ENCODE results near the gene RPS29. TPM values are rescaled to one million over a fixed set of nuclear protein-coding genes. Genes with fewer than 3 reads are reported as not detected.

The RPS29 gene
- total and polyA plus RNA-seq, 10 of the 15 experiments (the other 5 are each of a cell fraction or from before 2014, with no cell fraction given) = 2,685 to 10,815 (median 4,359) TPM

DNA sequence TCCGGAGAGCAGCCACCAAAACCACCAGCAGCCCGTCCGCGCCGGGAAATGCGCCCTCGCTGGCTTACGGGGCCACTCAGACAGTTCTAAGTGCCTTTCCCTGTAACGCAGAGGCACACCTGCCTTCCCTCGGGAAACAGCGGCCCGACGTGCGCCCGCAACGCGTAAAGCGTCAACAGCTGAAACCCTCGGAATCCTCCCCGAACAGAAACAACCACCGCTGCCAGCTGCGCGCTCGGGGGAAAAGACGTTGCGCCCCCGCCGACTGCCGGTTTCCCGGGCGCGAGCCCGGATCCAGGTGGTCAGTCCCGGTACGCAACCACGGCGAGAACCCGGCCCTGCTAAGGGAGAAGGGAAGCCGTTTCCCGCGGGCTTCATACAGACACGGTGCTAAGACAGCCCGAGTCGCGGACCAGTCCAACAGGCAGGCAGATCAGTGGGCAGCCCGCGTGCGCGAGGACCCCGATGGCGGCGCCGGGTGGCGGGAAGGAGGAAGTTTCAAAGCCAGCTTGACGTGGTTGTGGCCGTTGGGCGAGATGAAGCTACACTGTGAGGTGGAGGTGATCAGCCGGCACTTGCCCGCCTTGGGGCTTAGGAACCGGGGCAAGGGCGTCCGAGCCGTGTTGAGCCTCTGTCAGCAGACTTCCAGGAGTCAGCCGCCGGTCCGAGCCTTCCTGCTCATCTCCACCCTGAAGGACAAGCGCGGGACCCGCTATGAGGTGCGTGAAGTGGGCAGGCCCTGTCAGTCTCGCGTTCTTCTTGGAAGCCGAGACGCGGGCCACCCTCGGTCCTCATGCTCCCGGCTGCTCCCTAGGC, 12.5 kb upstream of the RPS29 start, which contains the start of gene LRR1 (continued):
- TF ChIP-seq EGR1 (IDR thresholded peaks at IDR 0.05; ENCODE audit: borderline replicate concordance in 1 of 2, low read depth in 2 of 2, low read length in 2 of 2) (no peak), CBX5 (IDR thresholded peaks at IDR 0.05; ENCODE audit: low read depth) (no peak), ATF7 (IDR thresholded peaks at IDR 0.05; ENCODE audit: low read depth) (peak; percentile 42; the same call in 1 of the 2 replicates), NR2F1 (conservative IDR thresholded peaks at IDR 0.05) (no peak), TBL1XR1 (IDR thresholded peaks at IDR 0.05; ENCODE audit: low read depth, low read length) (no peak), RAD51 (IDR thresholded peaks at IDR 0.05) (no peak), NFXL1 (IDR thresholded peaks at IDR 0.05; ENCODE audit: borderline replicate concordance) (no peak), PAX5 (IDR thresholded peaks at IDR 0.05; ENCODE audit: borderline replicate concordance, low read depth, low read length) (no peak; the same call in none of the 2 replicates)
- TF ChIP-seq, protein P1, sequence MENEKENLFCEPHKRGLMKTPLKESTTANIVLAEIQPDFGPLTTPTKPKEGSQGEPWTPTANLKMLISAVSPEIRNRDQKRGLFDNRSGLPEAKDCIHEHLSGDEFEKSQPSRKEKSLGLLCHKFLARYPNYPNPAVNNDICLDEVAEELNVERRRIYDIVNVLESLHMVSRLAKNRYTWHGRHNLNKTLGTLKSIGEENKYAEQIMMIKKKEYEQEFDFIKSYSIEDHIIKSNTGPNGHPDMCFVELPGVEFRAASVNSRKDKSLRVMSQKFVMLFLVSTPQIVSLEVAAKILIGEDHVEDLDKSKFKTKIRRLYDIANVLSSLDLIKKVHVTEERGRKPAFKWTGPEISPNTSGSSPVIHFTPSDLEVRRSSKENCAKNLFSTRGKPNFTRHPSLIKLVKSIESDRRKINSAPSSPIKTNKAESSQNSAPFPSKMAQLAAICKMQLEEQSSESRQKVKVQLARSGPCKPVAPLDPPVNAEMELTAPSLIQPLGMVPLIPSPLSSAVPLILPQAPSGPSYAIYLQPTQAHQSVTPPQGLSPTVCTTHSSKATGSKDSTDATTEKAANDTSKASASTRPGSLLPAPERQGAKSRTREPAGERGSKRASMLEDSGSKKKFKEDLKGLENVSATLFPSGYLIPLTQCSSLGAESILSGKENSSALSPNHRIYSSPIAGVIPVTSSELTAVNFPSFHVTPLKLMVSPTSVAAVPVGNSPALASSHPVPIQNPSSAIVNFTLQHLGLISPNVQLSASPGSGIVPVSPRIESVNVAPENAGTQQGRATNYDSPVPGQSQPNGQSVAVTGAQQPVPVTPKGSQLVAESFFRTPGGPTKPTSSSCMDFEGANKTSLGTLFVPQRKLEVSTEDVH (IDR thresholded peaks at IDR 0.05; ENCODE audit: low read depth, partially characterized antibody) = peak; percentile 80
- TF ChIP-seq, protein P2, sequence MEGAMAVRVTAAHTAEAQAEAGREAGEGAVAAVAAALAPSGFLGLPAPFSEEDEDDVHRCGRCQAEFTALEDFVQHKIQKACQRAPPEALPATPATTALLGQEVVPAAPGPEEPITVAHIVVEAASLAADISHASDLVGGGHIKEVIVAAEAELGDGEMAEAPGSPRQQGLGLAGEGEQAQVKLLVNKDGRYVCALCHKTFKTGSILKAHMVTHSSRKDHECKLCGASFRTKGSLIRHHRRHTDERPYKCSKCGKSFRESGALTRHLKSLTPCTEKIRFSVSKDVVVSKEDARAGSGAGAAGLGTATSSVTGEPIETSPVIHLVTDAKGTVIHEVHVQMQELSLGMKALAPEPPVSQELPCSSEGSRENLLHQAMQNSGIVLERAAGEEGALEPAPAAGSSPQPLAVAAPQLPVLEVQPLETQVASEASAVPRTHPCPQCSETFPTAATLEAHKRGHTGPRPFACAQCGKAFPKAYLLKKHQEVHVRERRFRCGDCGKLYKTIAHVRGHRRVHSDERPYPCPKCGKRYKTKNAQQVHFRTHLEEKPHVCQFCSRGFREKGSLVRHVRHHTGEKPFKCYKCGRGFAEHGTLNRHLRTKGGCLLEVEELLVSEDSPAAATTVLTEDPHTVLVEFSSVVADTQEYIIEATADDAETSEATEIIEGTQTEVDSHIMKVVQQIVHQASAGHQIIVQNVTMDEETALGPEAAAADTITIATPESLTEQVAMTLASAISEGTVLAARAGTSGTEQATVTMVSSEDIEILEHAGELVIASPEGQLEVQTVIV (IDR thresholded peaks at IDR 0.05; ENCODE audit: borderline replicate concordance, partially characterized antibody) = peak; percentile 69
- TF ChIP-seq, protein P3, sequence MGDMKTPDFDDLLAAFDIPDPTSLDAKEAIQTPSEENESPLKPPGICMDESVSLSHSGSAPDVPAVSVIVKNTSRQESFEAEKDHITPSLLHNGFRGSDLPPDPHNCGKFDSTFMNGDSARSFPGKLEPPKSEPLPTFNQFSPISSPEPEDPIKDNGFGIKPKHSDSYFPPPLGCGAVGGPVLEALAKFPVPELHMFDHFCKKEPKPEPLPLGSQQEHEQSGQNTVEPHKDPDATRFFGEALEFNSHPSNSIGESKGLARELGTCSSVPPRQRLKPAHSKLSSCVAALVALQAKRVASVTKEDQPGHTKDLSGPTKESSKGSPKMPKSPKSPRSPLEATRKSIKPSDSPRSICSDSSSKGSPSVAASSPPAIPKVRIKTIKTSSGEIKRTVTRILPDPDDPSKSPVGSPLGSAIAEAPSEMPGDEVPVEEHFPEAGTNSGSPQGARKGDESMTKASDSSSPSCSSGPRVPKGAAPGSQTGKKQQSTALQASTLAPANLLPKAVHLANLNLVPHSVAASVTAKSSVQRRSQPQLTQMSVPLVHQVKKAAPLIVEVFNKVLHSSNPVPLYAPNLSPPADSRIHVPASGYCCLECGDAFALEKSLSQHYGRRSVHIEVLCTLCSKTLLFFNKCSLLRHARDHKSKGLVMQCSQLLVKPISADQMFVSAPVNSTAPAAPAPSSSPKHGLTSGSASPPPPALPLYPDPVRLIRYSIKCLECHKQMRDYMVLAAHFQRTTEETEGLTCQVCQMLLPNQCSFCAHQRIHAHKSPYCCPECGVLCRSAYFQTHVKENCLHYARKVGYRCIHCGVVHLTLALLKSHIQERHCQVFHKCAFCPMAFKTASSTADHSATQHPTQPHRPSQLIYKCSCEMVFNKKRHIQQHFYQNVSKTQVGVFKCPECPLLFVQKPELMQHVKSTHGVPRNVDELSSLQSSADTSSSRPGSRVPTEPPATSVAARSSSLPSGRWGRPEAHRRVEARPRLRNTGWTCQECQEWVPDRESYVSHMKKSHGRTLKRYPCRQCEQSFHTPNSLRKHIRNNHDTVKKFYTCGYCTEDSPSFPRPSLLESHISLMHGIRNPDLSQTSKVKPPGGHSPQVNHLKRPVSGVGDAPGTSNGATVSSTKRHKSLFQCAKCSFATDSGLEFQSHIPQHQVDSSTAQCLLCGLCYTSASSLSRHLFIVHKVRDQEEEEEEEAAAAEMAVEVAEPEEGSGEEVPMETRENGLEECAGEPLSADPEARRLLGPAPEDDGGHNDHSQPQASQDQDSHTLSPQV (IDR thresholded peaks at IDR 0.05) = peak; percentile 91
- TF ChIP-seq, protein P4, sequence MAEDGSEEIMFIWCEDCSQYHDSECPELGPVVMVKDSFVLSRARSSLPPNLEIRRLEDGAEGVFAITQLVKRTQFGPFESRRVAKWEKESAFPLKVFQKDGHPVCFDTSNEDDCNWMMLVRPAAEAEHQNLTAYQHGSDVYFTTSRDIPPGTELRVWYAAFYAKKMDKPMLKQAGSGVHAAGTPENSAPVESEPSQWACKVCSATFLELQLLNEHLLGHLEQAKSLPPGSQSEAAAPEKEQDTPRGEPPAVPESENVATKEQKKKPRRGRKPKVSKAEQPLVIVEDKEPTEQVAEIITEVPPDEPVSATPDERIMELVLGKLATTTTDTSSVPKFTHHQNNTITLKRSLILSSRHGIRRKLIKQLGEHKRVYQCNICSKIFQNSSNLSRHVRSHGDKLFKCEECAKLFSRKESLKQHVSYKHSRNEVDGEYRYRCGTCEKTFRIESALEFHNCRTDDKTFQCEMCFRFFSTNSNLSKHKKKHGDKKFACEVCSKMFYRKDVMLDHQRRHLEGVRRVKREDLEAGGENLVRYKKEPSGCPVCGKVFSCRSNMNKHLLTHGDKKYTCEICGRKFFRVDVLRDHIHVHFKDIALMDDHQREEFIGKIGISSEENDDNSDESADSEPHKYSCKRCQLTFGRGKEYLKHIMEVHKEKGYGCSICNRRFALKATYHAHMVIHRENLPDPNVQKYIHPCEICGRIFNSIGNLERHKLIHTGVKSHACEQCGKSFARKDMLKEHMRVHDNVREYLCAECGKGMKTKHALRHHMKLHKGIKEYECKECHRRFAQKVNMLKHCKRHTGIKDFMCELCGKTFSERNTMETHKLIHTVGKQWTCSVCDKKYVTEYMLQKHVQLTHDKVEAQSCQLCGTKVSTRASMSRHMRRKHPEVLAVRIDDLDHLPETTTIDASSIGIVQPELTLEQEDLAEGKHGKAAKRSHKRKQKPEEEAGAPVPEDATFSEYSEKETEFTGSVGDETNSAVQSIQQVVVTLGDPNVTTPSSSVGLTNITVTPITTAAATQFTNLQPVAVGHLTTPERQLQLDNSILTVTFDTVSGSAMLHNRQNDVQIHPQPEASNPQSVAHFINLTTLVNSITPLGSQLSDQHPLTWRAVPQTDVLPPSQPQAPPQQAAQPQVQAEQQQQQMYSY (CRISPR knock-in tag; IDR thresholded peaks at IDR 0.05) = no peak
- TF ChIP-seq, protein P5, sequence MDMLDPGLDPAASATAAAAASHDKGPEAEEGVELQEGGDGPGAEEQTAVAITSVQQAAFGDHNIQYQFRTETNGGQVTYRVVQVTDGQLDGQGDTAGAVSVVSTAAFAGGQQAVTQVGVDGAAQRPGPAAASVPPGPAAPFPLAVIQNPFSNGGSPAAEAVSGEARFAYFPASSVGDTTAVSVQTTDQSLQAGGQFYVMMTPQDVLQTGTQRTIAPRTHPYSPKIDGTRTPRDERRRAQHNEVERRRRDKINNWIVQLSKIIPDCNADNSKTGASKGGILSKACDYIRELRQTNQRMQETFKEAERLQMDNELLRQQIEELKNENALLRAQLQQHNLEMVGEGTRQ (IDR thresholded peaks at IDR 0.05; ENCODE audit: borderline replicate concordance, low read depth, low read length) = no peak

All from GM12878 (cell line).